ENCODE measurements around the gene ASPSCR1. TPM values are rescaled to one million over a fixed set of nuclear protein-coding genes. Genes with fewer than 3 reads are reported as not detected.

The ASPSCR1 gene
- total RNA-seq, 1 donor from 2014 or later, result 52.4 TPM

- DNase-seq (ENCODE audit: low spot score), result no peak
Measured at GRCh38 chr17:81960130-81960958, 17.1 kb upstream of the ASPSCR1 start.

- DNase-seq (ENCODE audit: low spot score), result no peak
Measured at GRCh38 chr17:81961087-81961511, 16.3 kb upstream of the ASPSCR1 start, which contains the start of gene NOTUM. Gene NOTUM (minus strand): TSS chr17:81961187. CDS start chr17:81960909, 278 bp downstream.

GRCh38 chr17:81961521-81962498 lies 15.6 kb upstream of the ASPSCR1 start:
- DNase-seq (ENCODE audit: low spot score), result no peak

GRCh38 chr17:81962499-81963441 lies 14.7 kb upstream of the ASPSCR1 start:
- DNase-seq (ENCODE audit: low spot score), result no peak

- no peak for DNase-seq (ENCODE audit: low spot score)
Measured at GRCh38 chr17:81964081-81964849, 13.2 kb upstream of the ASPSCR1 start.

GRCh38 chr17:81966343-81967243 lies 10.8 kb upstream of the ASPSCR1 start:
- no peak for DNase-seq (ENCODE audit: low spot score)

GRCh38 chr17:81967244-81967532 lies 10.2 kb upstream of the ASPSCR1 start:
- no peak for DNase-seq (ENCODE audit: low spot score)

GRCh38 chr17:81967533-81968395 lies 9.7 kb upstream of the ASPSCR1 start:
- peak; percentile 74 for DNase-seq (ENCODE audit: low spot score)

- DNase-seq (ENCODE audit: low spot score), result no peak
Measured at GRCh38 chr17:81968396-81968745, 9.1 kb upstream of the ASPSCR1 start.

GRCh38 chr17:81968850-81969812 lies 8.3 kb upstream of the ASPSCR1 start:
- no peak for DNase-seq (ENCODE audit: low spot score)

- no peak for DNase-seq (ENCODE audit: low spot score)
Measured at GRCh38 chr17:81973432-81973831, 4.0 kb upstream of the ASPSCR1 start.

- no peak for DNase-seq (ENCODE audit: low spot score)
Measured at GRCh38 chr17:81976332-81977210, 858 bp upstream of the ASPSCR1 start.

- DNase-seq (ENCODE audit: low spot score), result no peak
Measured at GRCh38 chr17:81978524-81979298, 1.3 kb downstream of the ASPSCR1 start.

GRCh38 chr17:81980122-81980521 lies 2.7 kb downstream of the ASPSCR1 start:
- DNase-seq (ENCODE audit: low spot score), result no peak

- no peak for DNase-seq (ENCODE audit: low spot score)
Measured at GRCh38 chr17:81980707-81981343, 3.4 kb downstream of the ASPSCR1 start.

Data from ureter (tissue), 1 donor.